ENCODE data around the gene TMEM179. TPM values are rescaled to one million over a fixed set of nuclear protein-coding genes. Genes with fewer than 3 reads are reported as not detected.

The TMEM179 gene
- total and polyA plus RNA-seq, 2 experiments from 2014 or later, result 3.6 to 8.6 TPM

GRCh38 chr14:104547998-104548700, 56.4 kb downstream of the TMEM179 start:
- no peak for TF ChIP-seq CTCF (IDR thresholded peaks at IDR 0.05; ENCODE audit: low read depth, low read length)
- no peak overlapping the region for H3K27ac ChIP-seq
- DNase-seq (ENCODE audit: low read depth in 1 of 2, low spot score in 1 of 2), result no peak
- no peaks in the 10 kb centered on the region for H3K4me1 ChIP-seq (ENCODE audit: low read depth)
- H3K27me3 ChIP-seq, result no peaks in the 10 kb centered on the region
- H3K36me3 ChIP-seq, result no peaks in the 10 kb centered on the region
- H3K9me3 ChIP-seq (ENCODE audit: low read depth), result no peaks in the 10 kb centered on the region
- H3K4me3 ChIP-seq, result no peak overlapping the region

- Histone ChIP-seq H3K9me3 (ENCODE audit: low read depth) (no peaks in the 10 kb centered on the region), H3K4me1 (ENCODE audit: low read depth) (no peaks in the 10 kb centered on the region), H3K27ac (no peak overlapping the region), H3K27me3 (no peaks in the 10 kb centered on the region), H3K4me3 (no peak overlapping the region), H3K36me3 (no peaks in the 10 kb centered on the region)
- DNase-seq (ENCODE audit: low read depth in 1 of 2, low spot score in 1 of 2), result no peak
- TF ChIP-seq CTCF (IDR thresholded peaks at IDR 0.05; ENCODE audit: low read depth, low read length), result no peak
Observed at GRCh38 chr14:104547310-104547997, 57.1 kb downstream of the TMEM179 start.

GRCh38 chr14:104546591-104547309, 57.8 kb downstream of the TMEM179 start:
- no peaks in the 10 kb centered on the region for H3K27me3 ChIP-seq
- H3K9me3 ChIP-seq (ENCODE audit: low read depth), result no peaks in the 10 kb centered on the region
- H3K36me3 ChIP-seq, result no peaks in the 10 kb centered on the region
- no peak overlapping the region for H3K27ac ChIP-seq
- TF ChIP-seq CTCF (IDR thresholded peaks at IDR 0.05; ENCODE audit: low read depth, low read length), result no peak
- no peak for DNase-seq (ENCODE audit: low read depth in 1 of 2, low spot score in 1 of 2)
- no peaks in the 10 kb centered on the region for H3K4me1 ChIP-seq (ENCODE audit: low read depth)
- H3K4me3 ChIP-seq, result no peak overlapping the region

DNA sequence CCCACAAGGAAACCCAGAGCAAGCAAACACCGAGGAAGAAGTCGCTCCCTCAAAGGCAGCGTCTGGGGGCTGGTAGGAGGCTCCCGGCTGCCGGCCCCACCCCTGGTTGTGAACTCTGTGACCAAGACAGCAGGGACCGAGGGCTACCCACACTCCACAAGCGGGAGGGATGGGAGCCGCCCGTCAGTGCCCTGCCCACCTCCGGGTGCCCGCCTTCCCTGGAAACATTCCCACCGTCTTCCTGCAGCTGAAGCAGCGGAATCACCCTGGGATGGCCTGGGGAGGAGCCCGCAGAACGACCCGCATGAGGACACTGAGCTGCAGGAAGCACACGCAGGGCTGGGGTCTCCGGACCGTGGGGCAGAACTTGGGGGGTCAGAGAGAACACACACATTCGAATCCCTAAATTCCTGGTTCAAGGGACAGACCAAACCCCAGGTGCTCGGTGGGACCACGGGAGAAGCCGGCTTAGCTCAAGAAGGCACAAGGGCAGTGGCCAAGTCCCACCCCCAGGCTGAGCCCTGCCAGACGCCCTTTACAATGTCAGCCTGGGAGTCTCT, 58.5 kb downstream of the TMEM179 start:
- no peak overlapping the region for H3K4me3 ChIP-seq
- no peak for TF ChIP-seq CTCF (IDR thresholded peaks at IDR 0.05; ENCODE audit: low read depth, low read length)
- H3K36me3 ChIP-seq, result no peaks in the 10 kb centered on the region
- H3K9me3 ChIP-seq (ENCODE audit: low read depth), result no peaks in the 10 kb centered on the region
- H3K27me3 ChIP-seq, result no peaks in the 10 kb centered on the region
- DNase-seq (ENCODE audit: low read depth in 1 of 2, low spot score in 1 of 2), result no peak
- H3K27ac ChIP-seq, result no peak overlapping the region
- no peaks in the 10 kb centered on the region for H3K4me1 ChIP-seq (ENCODE audit: low read depth)

DNA sequence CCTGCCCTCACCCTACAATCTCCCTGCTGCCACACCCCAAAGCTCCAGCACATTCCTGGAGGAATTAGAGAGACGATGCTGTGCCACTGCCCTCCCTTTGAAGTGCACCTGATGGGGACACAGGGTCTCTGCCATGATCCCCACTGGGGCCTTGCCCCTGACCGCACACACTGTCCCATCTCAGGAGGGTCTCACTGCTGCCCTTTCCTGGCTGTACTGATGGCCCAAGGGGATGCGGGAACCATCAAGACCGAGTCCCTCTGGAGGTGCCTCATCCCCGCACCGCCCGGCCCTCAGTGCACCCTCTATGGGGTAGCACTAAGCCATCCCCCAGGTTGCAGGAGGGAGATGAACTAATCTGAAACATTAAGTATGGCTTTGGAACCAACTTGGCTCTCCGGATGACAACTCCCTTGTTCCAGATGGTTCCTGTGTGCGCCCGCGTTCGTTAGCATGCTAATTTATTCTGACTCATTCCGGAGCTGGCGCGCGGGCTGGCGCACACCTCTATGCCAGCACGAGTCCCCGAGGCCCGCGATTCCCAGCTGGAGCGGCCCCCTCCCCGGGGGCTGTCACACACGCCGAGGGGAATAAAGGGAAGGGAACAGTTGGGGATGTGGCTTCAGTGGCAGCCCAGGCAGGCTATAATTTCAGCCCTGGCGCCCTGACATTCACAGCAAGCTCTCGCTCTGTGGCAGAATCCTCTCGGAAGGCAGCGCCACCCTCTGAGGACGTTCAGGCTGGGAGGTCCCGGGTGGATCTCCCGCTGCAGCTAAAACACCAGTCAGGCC, 59.2 kb downstream of the TMEM179 start:
- TF ChIP-seq CTCF (IDR thresholded peaks at IDR 0.05; ENCODE audit: low read depth, low read length), result no peak

More for the DNA sequence above, 59.2 kb downstream of the TMEM179 start:
- no peaks in the 10 kb centered on the region for H3K36me3 ChIP-seq
- H3K4me3 ChIP-seq, result no peak overlapping the region
- H3K27ac ChIP-seq, result no peak overlapping the region
- H3K27me3 ChIP-seq, result no peaks in the 10 kb centered on the region
- H3K9me3 ChIP-seq (ENCODE audit: low read depth), result no peaks in the 10 kb centered on the region
- no peak for DNase-seq (ENCODE audit: low read depth in 1 of 2, low spot score in 1 of 2)
- H3K4me1 ChIP-seq (ENCODE audit: low read depth), result no peaks in the 10 kb centered on the region
